Heart right ventricle (tissue), 16 donors: ENCODE measurements around the gene KCNJ4. TPM values are rescaled to one million over a fixed set of nuclear protein-coding genes. Genes with fewer than 3 reads are reported as not detected.
"Not testable (repeated sequence)": the region's sequence is repeated elsewhere in the genome, so short reads cannot be mapped to it uniquely, and the experiment has no call there.

Source experiments
- ATAC-seq, 8 donors: fragments of 200-7000 bp; cut with Tn5 transposase; one replicate each; pipeline ENCODE4 v1.9.1; 2020; ENCODE audit warnings: mild to moderate bottlenecking in 8 of 8, moderate library complexity in 8 of 8, moderate number of reproducible peaks in 1 of 8
- DNase-seq, 2 donors: peaks; one replicate each; pipeline ENCODE4 v3.0.0-alpha.2; 2020
- H3K27ac ChIP-seq, 10 donors: fragments of 200-600 bp; sonication (generic) in 2 of 10; one replicate each; pipeline versions ENCODE4 v1.5.0 to v1.8.0; 2020 to 2022; ENCODE audit warnings: mild to moderate bottlenecking in 3 of 10
- H3K27me3 ChIP-seq, 7 donors: fragments of 200-600 bp; one replicate each; pipeline ENCODE4 v1.8.0; 2021 to 2022; ENCODE audit warnings: mild to moderate bottlenecking in 2 of 7
- H3K36me3 ChIP-seq, 9 donors: fragments of 200-600 bp; sonication (generic) in 1 of 9; one replicate each; pipeline versions ENCODE4 v1.5.0 to v1.8.0; 2020 to 2022; ENCODE audit warnings: mild to moderate bottlenecking in 2 of 9
- H3K4me1 ChIP-seq, 9 donors: fragments of 200-600 bp; sonication (generic) in 1 of 9; one replicate each; pipeline versions ENCODE4 v1.5.0 to v1.8.0; 2020 to 2022; ENCODE audit warnings: mild to moderate bottlenecking in 4 of 9
- H3K4me3 ChIP-seq, 10 donors: fragments of 200-600 bp; sonication (generic) in 2 of 10; one replicate each; pipeline versions ENCODE4 v1.5.0 to v1.8.0; 2020 to 2022; ENCODE audit warnings: mild to moderate bottlenecking in 7 of 10, moderate library complexity in 2 of 10
- H3K9me3 ChIP-seq, 11 donors: fragments of 200-600 bp in 10 of 11; sonication (generic) in 2 of 11; one replicate each; pipeline versions ENCODE4 v1.5.0 to v1.8.0; 2013 to 2022; ENCODE audit warnings: mild to moderate bottlenecking in 2 of 11, control low read depth in 1 of 11, moderate library complexity in 1 of 11
- WGBS, 2 donors: extraction: QIAGEN DNeasy Blood & Tissue Kit; methylation state at CpG; one replicate each; pipeline ENCODE4 v1.1.7; 2013; ENCODE audit warnings: inconsistent platforms in 1 of 2; 5-methylcytosine and 5-hydroxymethylcytosine counted together
- intact Hi-C, 10 donors: fragments of 100-400 bp; cut with DNase I; formaldehyde crosslinking; loops; one replicate each; pipeline versions ENCODE4 v1.11.1 to v1.14.2; 2022
- polyA plus RNA-seq, 2 donors: library from polyadenylated mRNA; stranded (reverse); fragments of 200-250 nt; gene quantifications; one replicate each; pipeline ENCODE4 v1.2.3, GENCODE V29; 2013
- total RNA-seq, 10 donors: library from RNA; stranded (reverse); fragmentation: NEBNext Ultra II Directional in 3 of 10; extraction: Animal tissue kit (Norgen Biotek cat#: 25700) in 3 of 10; gene quantifications; one replicate each; pipeline versions ENCODE4 v1.2.1 to v1.2.4, GENCODE V29; 2021 to 2023
- TF ChIP-seq, protein P1 (sequence below), 9 donors: fragments of 200-600 bp; sonication (generic) in 2 of 9; IDR thresholded peaks; one replicate each; pipeline versions ENCODE4 v1.5.0 to v1.8.0; 2021 to 2022; ENCODE audit warnings: antibody characterized with exemption in 9 of 9, mild to moderate bottlenecking in 5 of 9, moderate library complexity in 1 of 9
- donor health status: Arrhythmogenic right ventricular cardiomyopathy.
- donor health status: ischemic (EF 13 %, LVEDD 7.1; RV severe dilation, severe dysfunction).
- donor health status: healthy with polysubstance abuse.
- donor health status: DM: no; HTN: yes; CAD: no.
- donor health status: DM: no; HTN: no; CAD: no.
- donor health status: ischemic (EF 25% LVEDD 6.9; RV normal size, moderate dysfunction).
- donor health status: ischemic (EF 25% LVEDD 5.7; RV mildly dilated, moderate dysfunction).
- donor health status: healthy.
- donor health status: DM: yes; HTN: yes; CAD: no.
- donor health status: Ischemic cardiomyopathy.
- donor health status: ischemic (EF 35%, LVEDD 5.7; RV mildly dilated, moderate dysfunction).
- donor health status: nonischemic (EF 11% LVEDD 7.7; RV severe dilation, severe dysfunction).
- donor health status: DM: yes; HTN: yes; CAD: no.
- donor health status: PGD.
- donor health status: ischemic (EF 29% LVEDD 5.4; RV normal size, mild dysfunction).
- donor health status: nonischemic (EF 23%, LVEDD 6.1; RV moderate dilation, normal function).

Gene KCNJ4
- total and polyA plus RNA-seq, 12 donors: 4.9 to 93.3 (median 33.9) TPM

DNA sequence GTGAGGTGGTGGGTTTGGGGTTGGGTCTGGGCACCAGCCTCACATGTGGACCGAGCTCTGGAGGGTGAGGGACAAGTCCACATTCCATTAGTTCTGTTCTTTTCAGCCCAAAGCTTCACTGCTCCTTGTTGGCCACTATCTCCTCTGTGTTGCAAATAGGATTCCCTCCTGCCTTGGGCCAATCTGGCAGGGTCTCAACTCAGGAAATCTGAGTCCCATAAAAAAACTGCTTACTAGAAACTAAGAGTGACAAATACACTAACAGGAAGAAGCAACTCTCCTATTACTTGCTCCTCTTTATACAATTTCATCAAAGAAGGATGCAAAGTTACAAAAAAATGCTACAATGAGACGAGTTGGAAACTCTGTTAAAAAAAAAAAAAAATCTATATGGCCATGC, 71.6 kb downstream of the KCNJ4 start:
- no peaks in the 10 kb centered on the region for H3K9me3 ChIP-seq
- peaks cover 0 to 27% (median 0%) of the 10 kb centered on the region in 9 donors for H3K36me3 ChIP-seq
- H3K27me3 ChIP-seq: no peaks in the 10 kb centered on the region
- H3K27ac ChIP-seq: no peak overlapping the region
- WGBS, 2 donors: 59 to 65% methylated on average over 2 of the region's 2 CpGs
- TF ChIP-seq, protein P1, sequence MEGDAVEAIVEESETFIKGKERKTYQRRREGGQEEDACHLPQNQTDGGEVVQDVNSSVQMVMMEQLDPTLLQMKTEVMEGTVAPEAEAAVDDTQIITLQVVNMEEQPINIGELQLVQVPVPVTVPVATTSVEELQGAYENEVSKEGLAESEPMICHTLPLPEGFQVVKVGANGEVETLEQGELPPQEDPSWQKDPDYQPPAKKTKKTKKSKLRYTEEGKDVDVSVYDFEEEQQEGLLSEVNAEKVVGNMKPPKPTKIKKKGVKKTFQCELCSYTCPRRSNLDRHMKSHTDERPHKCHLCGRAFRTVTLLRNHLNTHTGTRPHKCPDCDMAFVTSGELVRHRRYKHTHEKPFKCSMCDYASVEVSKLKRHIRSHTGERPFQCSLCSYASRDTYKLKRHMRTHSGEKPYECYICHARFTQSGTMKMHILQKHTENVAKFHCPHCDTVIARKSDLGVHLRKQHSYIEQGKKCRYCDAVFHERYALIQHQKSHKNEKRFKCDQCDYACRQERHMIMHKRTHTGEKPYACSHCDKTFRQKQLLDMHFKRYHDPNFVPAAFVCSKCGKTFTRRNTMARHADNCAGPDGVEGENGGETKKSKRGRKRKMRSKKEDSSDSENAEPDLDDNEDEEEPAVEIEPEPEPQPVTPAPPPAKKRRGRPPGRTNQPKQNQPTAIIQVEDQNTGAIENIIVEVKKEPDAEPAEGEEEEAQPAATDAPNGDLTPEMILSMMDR (IDR thresholded peaks at IDR 0.05): no peak
- DNase-seq: no peak
- intact Hi-C loops: no loop called here
- H3K4me1 ChIP-seq: peaks cover 0 to 47% (median 15%) of the 10 kb centered on the region in 9 donors
- H3K4me3 ChIP-seq: no peak overlapping the region
- no peak for ATAC-seq

DNA sequence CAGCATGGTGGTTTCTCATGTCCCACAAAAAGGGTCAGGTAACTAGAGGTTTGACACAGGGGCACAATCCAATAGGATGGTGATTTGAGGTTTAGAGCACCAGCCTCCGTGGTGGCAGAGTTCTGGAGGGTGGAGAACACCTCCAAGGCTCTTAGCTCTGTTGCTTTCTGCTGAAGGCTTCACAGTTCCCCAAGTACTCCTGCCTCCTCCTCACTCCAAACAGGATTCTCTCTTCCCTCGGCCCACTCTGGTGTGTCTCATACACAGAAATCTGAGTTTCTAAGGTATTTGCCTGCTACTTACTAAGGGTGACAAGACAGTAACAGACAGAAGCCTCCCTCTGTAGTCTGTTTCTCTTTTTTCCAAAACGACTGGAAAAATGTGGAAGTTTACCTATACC, 73.6 kb downstream of the KCNJ4 start:
- Histone ChIP-seq H3K36me3 (peaks cover 0 to 47% (median 0%) of the 10 kb centered on the region in 9 donors), H3K4me1 (peaks cover 0 to 28% (median 8%) of the 10 kb centered on the region in 9 donors)
- H3K4me3 ChIP-seq, ATAC-seq, intact Hi-C loops, H3K9me3 ChIP-seq, H3K27ac ChIP-seq, DNase-seq, H3K27me3 ChIP-seq: not testable (repeated sequence)
- 64 to 73% methylated on average over 3 of the region's 3 CpGs for WGBS, 2 donors

Other genes starting within 250 kb of the KCNJ4 start
- 10 to 100 TPM; 36.2 to 51.6 (median 46.1) TPM for gene TMEM184B, start 182.2 kb downstream of the KCNJ4 start, total RNA-seq
- gene TMEM184B, start 182.2 kb downstream of the KCNJ4 start, polyA plus RNA-seq: 10 to 100 TPM; 20.8 to 29.7 TPM
- gene CSNK1E, start 137.8 kb downstream of the KCNJ4 start, total RNA-seq: 10 to 100 TPM; 64.1 to 88.1 (median 78.6) TPM
- gene CSNK1E, start 137.8 kb downstream of the KCNJ4 start, polyA plus RNA-seq: 10 to 100 TPM; 81.6 to 83.4 TPM
- gene KDELR3, start 12.9 kb upstream of the KCNJ4 start, total RNA-seq: 10 to 100 TPM in 3 of 10 donors, 1 to 10 TPM in 7; 3.4 to 12.9 (median 7.9) TPM
- gene KDELR3, start 12.9 kb upstream of the KCNJ4 start, polyA plus RNA-seq: 10 to 100 TPM in 1 of 2 donors, 1 to 10 TPM in 1; 9.4 to 11.5 TPM
- 100 to 1,000 TPM; 156 to 236 (median 169) TPM for gene DDX17, start 51.1 kb upstream of the KCNJ4 start, total RNA-seq
- gene DDX17, start 51.1 kb upstream of the KCNJ4 start, polyA plus RNA-seq: 100 to 1,000 TPM in 1 of 2 donors, 10 to 100 TPM in 1; 76.2 to 241 TPM
- gene DMC1, start 115.0 kb upstream of the KCNJ4 start, total RNA-seq: 1 to 10 TPM in 8 of 10 donors, under 1 TPM in 2; 0.40 to 3.2 (median 1.4) TPM
- gene DMC1, start 115.0 kb upstream of the KCNJ4 start, polyA plus RNA-seq: under 1 TPM; 0.12 to 0.15 TPM
- under 1 TPM; 0.11 to 0.97 (median 0.46) TPM for gene FAM227A, start 201.2 kb upstream of the KCNJ4 start, total RNA-seq
- gene FAM227A, start 201.2 kb upstream of the KCNJ4 start, polyA plus RNA-seq: under 1 TPM; 0.19 to 0.66 TPM
- 10 to 100 TPM; 33.8 to 51.0 (median 40.5) TPM for gene CBY1, start 201.4 kb upstream of the KCNJ4 start, total RNA-seq
- gene CBY1, start 201.4 kb upstream of the KCNJ4 start, polyA plus RNA-seq: 10 to 100 TPM; 41.6 to 74.7 TPM
- 10 to 100 TPM; 55.7 to 86.2 (median 72.2) TPM for gene TOMM22, start 226.8 kb upstream of the KCNJ4 start, total RNA-seq
- gene TOMM22, start 226.8 kb upstream of the KCNJ4 start, polyA plus RNA-seq: 10 to 100 TPM; 23.0 to 40.7 TPM
- gene JOSD1, start 245.7 kb upstream of the KCNJ4 start, total RNA-seq: 10 to 100 TPM; 13.7 to 37.3 (median 21.8) TPM
- 10 to 100 TPM in 1 of 2 donors, 1 to 10 TPM in 1; 9.6 to 24.2 TPM for gene JOSD1, start 245.7 kb upstream of the KCNJ4 start, polyA plus RNA-seq